Peyer's patch (tissue), 4 donors: ENCODE data around the gene SEMA3A.

ENCODE experiments used
- POLR2A ChIP-seq, 2 donors: fragments of 450-650 bp; IDR thresholded peaks; one replicate each; pipeline ENCODE4 v1.5.1; 2017; ENCODE audit warnings: antibody characterized with exemption in 2 of 2, mild to moderate bottlenecking in 2 of 2, moderate library complexity in 2 of 2
- TF ChIP-seq, protein P1 (sequence below), 6 experiments: fragments of 450-650 bp in 4 of 6; fragments of 200-600 bp in 2 of 6; sonication (generic) in 1 of 6; IDR thresholded peaks; one replicate each; pipeline ENCODE4 v1.5.1; 2017 to 2019; ENCODE audit warnings: antibody characterized with exemption in 6 of 6, mild to moderate bottlenecking in 3 of 6, moderate library complexity in 1 of 6

- TF ChIP-seq, protein P1, sequence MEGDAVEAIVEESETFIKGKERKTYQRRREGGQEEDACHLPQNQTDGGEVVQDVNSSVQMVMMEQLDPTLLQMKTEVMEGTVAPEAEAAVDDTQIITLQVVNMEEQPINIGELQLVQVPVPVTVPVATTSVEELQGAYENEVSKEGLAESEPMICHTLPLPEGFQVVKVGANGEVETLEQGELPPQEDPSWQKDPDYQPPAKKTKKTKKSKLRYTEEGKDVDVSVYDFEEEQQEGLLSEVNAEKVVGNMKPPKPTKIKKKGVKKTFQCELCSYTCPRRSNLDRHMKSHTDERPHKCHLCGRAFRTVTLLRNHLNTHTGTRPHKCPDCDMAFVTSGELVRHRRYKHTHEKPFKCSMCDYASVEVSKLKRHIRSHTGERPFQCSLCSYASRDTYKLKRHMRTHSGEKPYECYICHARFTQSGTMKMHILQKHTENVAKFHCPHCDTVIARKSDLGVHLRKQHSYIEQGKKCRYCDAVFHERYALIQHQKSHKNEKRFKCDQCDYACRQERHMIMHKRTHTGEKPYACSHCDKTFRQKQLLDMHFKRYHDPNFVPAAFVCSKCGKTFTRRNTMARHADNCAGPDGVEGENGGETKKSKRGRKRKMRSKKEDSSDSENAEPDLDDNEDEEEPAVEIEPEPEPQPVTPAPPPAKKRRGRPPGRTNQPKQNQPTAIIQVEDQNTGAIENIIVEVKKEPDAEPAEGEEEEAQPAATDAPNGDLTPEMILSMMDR (IDR thresholded peaks at IDR 0.05), result no peak
- TF ChIP-seq POLR2A (IDR thresholded peaks at IDR 0.05), result no peak
Observed at GRCh38 chr7:84224505-84224904, 29.9 kb upstream of the SEMA3A start.
